GM21529 (cell line): ENCODE data around the gene INTS1.

Source experiments
- ATAC-seq: cut with Tn5 transposase; IDR thresholded peaks from one replicate; pipeline ENCODE4 v1.9.1; 2021; ENCODE audit not compliant: unreplicated experiment

Gene INTS1

GRCh38 chr7:1464694-1465093 is 39.5 kb downstream of the INTS1 start:
- ATAC-seq: no peak

GRCh38 chr7:1463676-1464223 is 40.4 kb downstream of the INTS1 start:
- no peak for ATAC-seq

- ATAC-seq: no peak
These were observed 42.4 kb downstream of the INTS1 start for GRCh38 chr7:1461646-1462375.

- no peak for ATAC-seq
These were observed 43.2 kb downstream of the INTS1 start for GRCh38 chr7:1460821-1461645.

- ATAC-seq: no peak
These were observed 44.0 kb downstream of the INTS1 start for GRCh38 chr7:1459920-1460820.

- peak; percentile 96 for ATAC-seq
These were observed 44.7 kb downstream of the INTS1 start for GRCh38 chr7:1459512-1459892.

- ATAC-seq: peak; percentile 21
These were observed 45.3 kb downstream of the INTS1 start, which contains the start of gene MICALL2 for GRCh38 chr7:1458683-1459511. MICALL2 (minus strand) TSS chr7:1459470; CDS start chr7:1459326, 144 bp downstream.

- no peak for ATAC-seq
These were observed 46.1 kb downstream of the INTS1 start for GRCh38 chr7:1457949-1458682.

GRCh38 chr7:1457059-1457948 is 46.9 kb downstream of the INTS1 start:
- ATAC-seq: no peak

- ATAC-seq: no peak
These were observed 48.2 kb downstream of the INTS1 start for GRCh38 chr7:1455955-1456354.

GRCh38 chr7:1455241-1455939 is 48.8 kb downstream of the INTS1 start:
- ATAC-seq: no peak

GRCh38 chr7:1454542-1454941 is 49.6 kb downstream of the INTS1 start:
- no peak for ATAC-seq

- no peak for ATAC-seq
These were observed 52.0 kb downstream of the INTS1 start for GRCh38 chr7:1452205-1452604.

- no peak for ATAC-seq
These were observed 53.2 kb downstream of the INTS1 start for GRCh38 chr7:1450987-1451386.

GRCh38 chr7:1450431-1450830 is 53.8 kb downstream of the INTS1 start:
- no peak for ATAC-seq

- no peak for ATAC-seq
These were observed 54.2 kb downstream of the INTS1 start for GRCh38 chr7:1449951-1450350.

- ATAC-seq: no peak
These were observed 54.7 kb downstream of the INTS1 start for GRCh38 chr7:1449501-1449900.

GRCh38 chr7:1448958-1449357 is 55.2 kb downstream of the INTS1 start:
- ATAC-seq: no peak
